Stimulated activated CD4-positive, alpha-beta T cell treated with anti-CD3 and anti-CD28 coated beads, TNF-alpha, amount 100 ng/mL, for 24 hours (primary cell): ENCODE measurements around the gene LSR.
"Not testable (repeated sequence)": the region's sequence is repeated elsewhere in the genome, so short reads cannot be mapped to it uniquely, and the experiment has no call there.

Experiments
- DNase-seq, 3 experiments: peaks; one replicate each; pipeline ENCODE4 v3.0.0-alpha.2; 2020; ENCODE audit warnings: low read depth in 3 of 3

The LSR gene

GRCh38 chr19:35217649-35217990, 31.2 kb upstream of the LSR start:
- DNase-seq, result no peak

GRCh38 chr19:35219008-35219407, 29.8 kb upstream of the LSR start:
- DNase-seq, result no peak

GRCh38 chr19:35220315-35220921, 28.4 kb upstream of the LSR start:
- DNase-seq, result no peak

GRCh38 chr19:35220973-35221590, 27.7 kb upstream of the LSR start:
- not testable (repeated sequence) for DNase-seq

- DNase-seq, result no peak
Measured at GRCh38 chr19:35222373-35223015, 26.3 kb upstream of the LSR start.

GRCh38 chr19:35223084-35223790, 25.6 kb upstream of the LSR start:
- no peak for DNase-seq

- no peak for DNase-seq
Measured at GRCh38 chr19:35223862-35224505, 24.8 kb upstream of the LSR start.

- DNase-seq, result no peak
Measured at GRCh38 chr19:35224681-35225571, 23.9 kb upstream of the LSR start.

GRCh38 chr19:35225951-35226350, 22.9 kb upstream of the LSR start:
- no peak for DNase-seq

- DNase-seq, result no peak
Measured at GRCh38 chr19:35226748-35227147, 22.1 kb upstream of the LSR start.

- no peak for DNase-seq
Measured at GRCh38 chr19:35228177-35228930, 20.4 kb upstream of the LSR start, which contains the start of gene FAM187B. TSS of gene FAM187B (minus strand) at chr19:35228739. CDS start at chr19:35228680, 59 bp downstream.

GRCh38 chr19:35229601-35230000, 19.2 kb upstream of the LSR start:
- DNase-seq, result no peak

- no peak for DNase-seq
Measured at GRCh38 chr19:35231956-35232645, 16.7 kb upstream of the LSR start.

- DNase-seq, result no peak
Measured at GRCh38 chr19:35232912-35233311, 15.9 kb upstream of the LSR start.

- DNase-seq, result no peak
Measured at GRCh38 chr19:35236638-35237400, 12.0 kb upstream of the LSR start.

- DNase-seq, result not testable (repeated sequence)
Measured at GRCh38 chr19:35239597-35239996, 9.2 kb upstream of the LSR start.

- no peak for DNase-seq
Measured at GRCh38 chr19:35240327-35240726, 8.5 kb upstream of the LSR start.

- DNase-seq, result no peak
Measured at GRCh38 chr19:35241417-35241816, 7.4 kb upstream of the LSR start.

GRCh38 chr19:35246466-35247092, 2.2 kb upstream of the LSR start:
- no peak for DNase-seq
